Measurements from ENCODE around the gene CNOT1. TPM values are rescaled to one million over a fixed set of nuclear protein-coding genes. Genes with fewer than 3 reads are reported as not detected.

CNOT1 gene
- total and polyA plus RNA-seq, 2 of the 4 experiments (the other 2 are of a cell fraction), result 85.5 to 357 TPM

- dilution Hi-C loops (cut with HindIII; ENCODE audit: low sequenced_read_pairs, unreplicated experiment), result no loop called here
- CTCF ChIA-PET, result no interaction called here
- ATAC-seq (ENCODE audit: low read depth), result no peak; the same call in none of the 2 replicates
- no peak for TF ChIP-seq MXI1 (IDR thresholded peaks at IDR 0.05; ENCODE audit: borderline replicate concordance, low read depth, low read length)
- no peak for TF ChIP-seq CTCF (conservative IDR thresholded peaks at IDR 0.05; ENCODE audit: low read depth, low read length)
- TF ChIP-seq CEBPB (IDR thresholded peaks at IDR 0.05; ENCODE audit: low read depth, low read length), result no peak
- TF ChIP-seq USF2 (IDR thresholded peaks at IDR 0.05; ENCODE audit: low read depth, low read length), result no peak
- TF ChIP-seq FOS (IDR thresholded peaks at IDR 0.05; ENCODE audit: low read depth, low read length), result no peak
- no peak for TF ChIP-seq SMC3 (IDR thresholded peaks at IDR 0.05; ENCODE audit: low read depth, low read length)
- TF ChIP-seq ELK1 (IDR thresholded peaks at IDR 0.05; ENCODE audit: borderline replicate concordance, low read depth, low read length), result no peak
- no peak for TF ChIP-seq RFX5 (IDR thresholded peaks at IDR 0.05; ENCODE audit: low read depth, low read length)
- no peak for TF ChIP-seq CHD1 (IDR thresholded peaks at IDR 0.05; ENCODE audit: low read depth, low read length)
- TF ChIP-seq RCOR1 (IDR thresholded peaks at IDR 0.05; ENCODE audit: insufficient replicate concordance, low read length), result no peak
- no peak for TF ChIP-seq MAFK (IDR thresholded peaks at IDR 0.05; ENCODE audit: low read depth, low read length)
- TF ChIP-seq RAD21 (IDR thresholded peaks at IDR 0.05; ENCODE audit: low read length), result no peak
- TF ChIP-seq BHLHE40 (IDR thresholded peaks at IDR 0.05; ENCODE audit: low read depth, low read length), result no peak
These were observed 113.5 kb downstream of the CNOT1 start for GRCh38 chr16:58515871-58516767.

More at GRCh38 chr16:58515871-58516767, 113.5 kb downstream of the CNOT1 start:
- Histone ChIP-seq H3K4me2 (ENCODE audit: low read depth, low read length) (peak overlapping the region; percentile 63), H2BK120ac (ENCODE audit: low read depth, low read length) (no peak overlapping the region), H3K36me3 (ENCODE audit: control insufficient read depth, insufficient read depth, low read length) (peaks cover 31% of the 10 kb centered on the region), H3K18ac (ENCODE audit: low read depth, low read length) (no peak overlapping the region), H2BK15ac (ENCODE audit: low read depth, low read length) (no peak overlapping the region), H2AFZ (replicated peaks; ENCODE audit: low read length, poor library complexity) (peak overlapping the region; percentile 93), H4K91ac (ENCODE audit: insufficient read depth, low read depth, low read length) (no peak overlapping the region), H3K56ac (ENCODE audit: extremely low read depth, insufficient read depth, low read length) (no peak overlapping the region), H4K8ac (ENCODE audit: low read depth in 2 of 2, low read length in 2 of 2) (0 out of 4 replicates have a peak overlapping the region, but pooled peaks of 1 of the 2 experiments have one; percentile 75), H3K9me1 (ENCODE audit: insufficient read depth, low read length) (no peaks in the 10 kb centered on the region; the same call in 1 of the 2 replicates), H3K23ac (ENCODE audit: low read depth, low read length) (no peak overlapping the region), H2AK5ac (ENCODE audit: low read depth, low read length) (0 out of 2 replicates have a peak overlapping the region, but pooled peaks have one; percentile 14), H3K9ac (ENCODE audit: low read depth, low read length) (peak overlapping the region; percentile 66), H3K14ac (replicated peaks; ENCODE audit: low read depth, low read length) (no peak overlapping the region), H4K20me1 (ENCODE audit: insufficient read depth, low read length) (peaks cover 11% of the 10 kb centered on the region; the same call in 1 of the 2 replicates), H2BK20ac (ENCODE audit: low read depth, low read length) (no peak overlapping the region), H3K4me1 (ENCODE audit: control insufficient read depth, insufficient read depth, low read length) (0 out of 2 replicates have a peak, but pooled peaks cover 2% of the 10 kb centered on the region), H2AK9ac (replicated peaks; ENCODE audit: low read depth, low read length, poor library complexity) (peak overlapping the region; percentile 83), H3K27ac (ENCODE audit: insufficient read depth, low read length) (peak overlapping the region; percentile 50; the same call in 1 of the 2 replicates), H2BK5ac (ENCODE audit: low read depth, low read length, poor library complexity, severe bottlenecking) (no peak overlapping the region), H4K5ac (ENCODE audit: low read depth, low read length) (no peak overlapping the region), H3K79me1 (ENCODE audit: low read depth in 1 of 2, low read length in 2 of 2) (peaks cover 11 to 21% of the 10 kb centered on the region in 2 experiments; a peak in 3 of 4 replicates), H3K9me3 (ENCODE audit: control insufficient read depth, insufficient read depth, low read length) (no peaks in the 10 kb centered on the region), H3K4me3 (ENCODE audit: insufficient read depth, low read depth, low read length) (peak overlapping the region; percentile 81), H3K4ac (ENCODE audit: low read depth, low read length) (no peak overlapping the region), H3K27me3 (ENCODE audit: control insufficient read depth, insufficient read depth, low read length) (no peaks in the 10 kb centered on the region)
- no TSS peak for BruUV-seq (replicated peaks)
- DNase-seq, result no peak
- POLR2A ChIA-PET (ENCODE audit: unreplicated experiment), result no interaction called here
- in situ Hi-C loops (cut with MboI; ENCODE audit: low sequenced_read_pairs) (no loop called here), intact Hi-C loops (cut with micrococcal nuclease) (no loop called here)
- WGBS, 2 experiments (ENCODE audit: extremely low coverage in 2 of 2, insufficient read length in 1 of 2), result 10% methylated on average over 13 of the region's 66 CpGs; no CpG with 5 or more reads in 1 of the 2 experiments

All from IMR-90 (cell line).